ENCODE measurements around the gene IFT25.
A peak's percentile ranks its signal among the peaks of the same experiment; 100 is the strongest.
"Not testable (repeated sequence)": the region's sequence is repeated elsewhere in the genome, so short reads cannot be mapped to it uniquely, and the experiment has no call there.

IFT25 gene

DNA sequence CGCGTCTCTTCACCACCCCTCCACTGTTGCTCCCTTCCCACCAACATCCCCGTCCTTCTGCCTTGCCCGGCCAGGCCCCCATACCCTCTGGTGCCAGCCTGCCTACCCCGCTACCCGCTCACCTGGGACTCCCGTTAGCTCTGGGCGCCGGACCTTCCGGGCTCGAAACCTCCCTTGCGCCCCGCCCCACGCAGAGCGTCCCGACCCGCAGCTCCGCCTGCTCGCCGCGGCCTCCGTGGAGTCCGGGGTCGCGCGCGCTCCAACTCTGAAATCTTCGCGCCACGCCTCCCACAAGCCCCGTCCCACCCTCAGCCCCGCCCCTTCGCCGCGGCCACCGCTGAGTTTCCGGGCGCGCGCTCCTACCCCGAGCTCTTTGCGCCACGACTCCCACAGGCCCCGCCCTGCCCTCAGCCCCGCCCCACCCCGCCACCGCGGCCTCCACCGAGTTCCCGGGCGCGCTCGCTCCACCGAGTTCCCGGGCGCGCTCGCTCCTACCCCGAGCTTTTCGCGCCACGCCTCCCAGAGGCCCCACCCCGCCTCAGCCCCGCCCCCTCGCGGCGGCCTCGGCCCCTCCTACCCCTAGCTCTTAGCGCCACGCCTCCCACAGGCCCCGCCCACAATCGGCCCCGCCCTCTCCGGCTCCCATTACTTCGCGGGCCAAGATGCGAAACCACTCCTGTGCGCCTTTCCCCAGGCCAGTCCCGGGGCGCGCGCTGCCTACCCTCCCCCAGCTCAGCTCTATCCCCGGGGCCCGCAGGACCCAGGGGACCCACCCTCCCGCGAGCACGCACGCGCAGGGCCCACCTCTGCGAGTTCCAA lies at the start of gene IFT25:
IFT25 (minus strand) TSS at position 267 of the 819 bp plus-strand sequence. CDS start 5,617 bp downstream, outside the sequence.
- peak; percentile 83 for DNase-seq

DNA sequence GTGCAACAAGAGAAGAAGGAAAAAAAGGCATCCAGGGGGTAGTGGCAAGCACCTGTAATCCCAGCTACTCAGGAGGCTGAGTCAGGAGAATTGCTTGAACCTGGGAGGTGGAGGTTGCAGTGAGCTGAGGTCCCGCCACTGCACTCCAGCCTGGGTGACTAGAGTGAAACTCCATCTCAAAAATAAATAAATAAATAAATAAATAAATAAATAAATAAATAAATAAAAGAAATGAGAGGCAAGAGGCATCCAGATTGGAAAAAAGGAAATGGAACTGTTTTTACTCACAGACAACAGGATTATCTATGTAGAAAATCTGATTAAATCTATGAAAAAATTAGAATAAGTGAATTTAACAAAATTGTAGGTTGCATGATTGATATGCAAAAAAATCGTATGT lies 49.0 kb upstream of the IFT25 start:
- not testable (repeated sequence) for DNase-seq

- DNase-seq, result no peak
Observed at GRCh38 chr1:53992085-53992874, 46.8 kb upstream of the IFT25 start.

GRCh38 chr1:53987880-53988279 lies 42.4 kb upstream of the IFT25 start:
- no peak for DNase-seq

- no peak for DNase-seq
Observed at GRCh38 chr1:53986458-53986857, 41.0 kb upstream of the IFT25 start.

- DNase-seq, result no peak
Observed at GRCh38 chr1:53984726-53985125, 39.2 kb upstream of the IFT25 start.

- no peak for DNase-seq
Observed at GRCh38 chr1:53982763-53983104, 37.2 kb upstream of the IFT25 start.

- peak; percentile 20 to 32 for DNase-seq
Observed at GRCh38 chr1:53982034-53982762, 36.7 kb upstream of the IFT25 start.

DNA sequence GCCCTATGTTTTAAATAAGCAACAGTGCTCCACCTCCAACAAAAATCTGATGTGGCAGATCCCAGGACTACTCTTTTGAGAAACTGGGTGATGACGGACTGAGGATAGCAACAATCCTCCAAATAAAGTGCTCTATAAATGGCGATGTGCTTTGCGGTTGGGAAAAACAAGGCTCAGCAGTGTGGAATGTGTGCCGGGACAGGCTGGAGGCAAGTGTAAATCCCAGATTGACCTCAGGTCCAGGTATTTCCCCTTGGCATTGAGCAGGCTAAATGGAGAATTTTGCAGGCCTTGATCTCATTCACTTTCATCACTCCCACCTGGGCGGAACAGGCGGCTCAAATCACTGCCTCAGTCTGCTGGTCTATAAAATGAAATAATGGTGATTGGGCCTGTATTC lies 35.7 kb upstream of the IFT25 start:
- no peak for DNase-seq

GRCh38 chr1:53979712-53980450 lies 34.4 kb upstream of the IFT25 start:
- no peak for DNase-seq

DNA sequence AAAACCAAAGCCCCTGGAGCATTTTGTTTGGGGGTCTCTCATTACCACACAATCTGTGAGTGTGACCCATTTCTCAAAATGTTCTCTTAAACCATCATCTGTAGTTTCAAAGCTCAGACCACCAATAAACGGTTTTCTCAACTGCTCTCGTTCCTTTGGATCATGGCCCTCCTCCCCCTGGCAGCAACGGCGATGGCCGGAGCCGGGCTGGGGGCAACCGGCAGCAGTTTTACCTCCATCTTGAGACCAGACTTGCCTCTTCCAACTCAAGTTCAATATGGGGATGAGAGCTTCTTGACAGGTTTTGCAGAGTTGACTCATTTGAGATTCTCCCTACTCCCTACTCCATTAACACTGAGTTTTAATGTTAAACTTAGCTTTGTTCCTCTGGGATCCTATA lies 30.4 kb upstream of the IFT25 start:
- no peak for DNase-seq

- no peak for DNase-seq
Observed at GRCh38 chr1:53971718-53972117, 26.2 kb upstream of the IFT25 start.

GRCh38 chr1:53969323-53969722 lies 23.8 kb upstream of the IFT25 start:
- DNase-seq, result not testable (repeated sequence)

DNA sequence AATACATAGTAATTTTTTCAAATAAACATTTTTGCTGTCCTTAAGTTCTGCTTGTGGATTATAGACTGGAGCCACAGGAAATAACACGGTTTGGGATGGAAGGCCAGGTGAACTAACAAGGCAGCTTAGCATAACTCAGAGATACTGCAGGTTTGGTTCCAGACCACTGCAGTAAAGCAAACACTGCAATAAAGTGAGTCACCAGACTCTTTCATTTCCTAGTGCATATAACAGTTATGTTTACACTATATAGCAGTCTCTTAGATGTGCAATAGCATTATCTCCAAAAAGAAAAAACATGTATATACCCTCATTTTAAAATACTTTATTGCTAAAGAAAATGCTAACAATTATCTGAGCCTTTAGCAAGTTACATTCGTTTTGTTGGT lies 22.6 kb upstream of the IFT25 start:
- no peak for DNase-seq

DNA sequence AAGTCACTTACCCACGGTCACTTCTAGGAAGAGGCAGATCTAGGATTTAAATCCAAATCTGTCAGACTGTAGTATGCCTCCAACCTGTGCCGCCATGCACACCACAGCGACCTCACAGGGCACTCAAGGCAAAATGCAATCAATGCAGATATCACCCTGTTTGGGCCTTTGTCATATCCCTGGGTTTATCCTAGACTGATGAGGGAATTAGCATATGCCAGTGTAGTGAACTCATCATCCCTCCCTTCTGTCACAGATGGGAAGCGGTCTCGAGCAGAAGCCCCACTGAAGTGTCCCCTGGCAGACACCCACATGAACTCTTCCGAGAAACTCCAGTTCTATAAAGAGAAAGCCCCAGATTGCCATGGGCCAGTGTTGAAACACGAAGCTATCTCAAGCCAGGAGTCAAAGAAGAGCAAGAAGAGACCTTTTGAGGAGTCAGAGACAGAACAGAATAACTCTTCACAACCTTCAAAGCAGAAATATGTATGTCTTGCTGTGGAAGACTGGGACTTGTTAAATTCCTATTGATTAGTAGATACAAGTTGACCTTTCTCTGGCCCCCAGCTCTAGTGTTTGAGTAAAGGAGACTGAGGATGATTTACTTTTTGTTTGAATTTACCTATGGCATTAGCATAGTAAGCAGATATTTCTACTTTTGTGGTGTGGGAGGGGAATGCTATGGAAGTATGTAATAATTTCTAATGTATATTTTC lies 22.1 kb upstream of the IFT25 start:
- no peak for DNase-seq

- DNase-seq, result no peak
Observed at GRCh38 chr1:53966794-53967193, 21.3 kb upstream of the IFT25 start.

GRCh38 chr1:53964109-53964508 lies 18.6 kb upstream of the IFT25 start:
- DNase-seq, result no peak

DNA sequence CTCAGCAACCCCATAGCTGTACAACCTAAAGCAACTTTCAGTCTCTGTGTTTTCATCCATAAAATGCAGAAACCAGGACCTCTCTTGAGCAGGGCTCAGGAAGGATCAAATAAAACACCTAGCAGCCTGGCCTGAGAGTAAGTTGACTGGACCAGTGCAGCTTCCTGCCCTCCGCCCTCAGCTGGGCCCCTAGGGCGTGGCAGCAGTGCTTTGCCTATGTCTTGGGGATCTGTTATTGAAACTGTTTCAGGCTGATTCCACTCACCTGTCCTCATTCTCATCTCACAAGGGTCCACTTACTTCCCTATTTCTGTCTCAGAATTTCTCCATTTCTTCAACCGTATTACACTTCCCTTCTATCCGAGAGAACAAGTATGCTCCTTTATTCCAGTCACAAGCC lies 18.0 kb upstream of the IFT25 start:
- DNase-seq, result no peak

DNA sequence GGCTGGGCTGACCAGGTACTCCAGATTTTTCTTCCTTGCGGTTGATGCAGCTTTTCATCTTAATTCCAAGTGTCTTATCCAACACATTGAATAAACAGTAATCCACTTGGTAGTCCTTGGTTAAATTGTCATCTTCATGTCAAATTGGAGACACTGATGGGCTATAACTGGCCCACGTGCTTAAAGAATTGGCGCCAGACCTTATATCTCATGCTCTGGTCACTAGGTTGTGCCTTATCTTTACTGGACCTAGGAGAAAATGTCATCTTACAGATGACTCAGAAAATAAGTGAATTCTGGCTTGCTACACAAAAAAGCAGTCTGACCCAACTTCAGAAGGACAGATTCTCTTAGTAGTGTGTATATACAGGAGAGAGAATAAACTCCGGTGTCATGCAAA lies 16.9 kb upstream of the IFT25 start:
- no peak for DNase-seq

- peak; percentile 51 to 69 for DNase-seq
Observed at GRCh38 chr1:53959664-53960250, 14.3 kb upstream of the IFT25 start.

DNA sequence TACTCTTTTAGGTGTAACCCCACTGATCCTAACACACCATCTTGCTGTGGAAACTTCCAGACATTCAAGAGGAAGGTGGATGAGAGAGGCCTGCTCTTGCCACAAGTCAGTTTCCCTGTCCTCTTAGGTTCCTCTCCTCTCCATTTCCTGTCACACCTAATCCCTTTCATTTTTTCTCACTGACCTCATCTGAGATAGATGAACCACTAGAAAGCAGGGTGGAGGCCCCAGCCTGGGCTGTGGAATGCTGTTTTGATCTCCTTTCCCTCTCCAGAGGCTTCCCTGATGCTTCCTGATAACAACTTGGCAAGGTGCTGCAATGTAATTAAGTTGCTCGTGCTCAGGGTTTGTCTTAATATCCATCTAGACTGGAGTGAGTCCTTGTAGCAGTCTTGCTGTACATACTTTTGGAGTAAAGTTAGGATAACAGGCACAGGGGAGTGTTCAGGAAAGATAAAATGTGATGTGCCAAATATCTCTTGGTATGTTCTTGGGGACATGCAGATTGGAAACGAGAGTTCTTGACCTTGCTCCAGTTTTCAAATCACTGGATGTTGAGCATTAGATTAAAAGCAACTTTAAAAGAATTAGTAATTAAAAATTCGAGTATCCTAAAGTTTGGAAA lies 11.8 kb upstream of the IFT25 start:
- no peak for DNase-seq
